ENCODE data around the gene IQCE.
A peak's percentile ranks its signal among the peaks of the same experiment; 100 is the strongest.

The IQCE gene

GRCh38 chr7:2640846-2641316, 82.1 kb downstream of the IQCE start:
- DNase-seq (ENCODE audit: extremely low read depth, insufficient read length): no peak

DNA sequence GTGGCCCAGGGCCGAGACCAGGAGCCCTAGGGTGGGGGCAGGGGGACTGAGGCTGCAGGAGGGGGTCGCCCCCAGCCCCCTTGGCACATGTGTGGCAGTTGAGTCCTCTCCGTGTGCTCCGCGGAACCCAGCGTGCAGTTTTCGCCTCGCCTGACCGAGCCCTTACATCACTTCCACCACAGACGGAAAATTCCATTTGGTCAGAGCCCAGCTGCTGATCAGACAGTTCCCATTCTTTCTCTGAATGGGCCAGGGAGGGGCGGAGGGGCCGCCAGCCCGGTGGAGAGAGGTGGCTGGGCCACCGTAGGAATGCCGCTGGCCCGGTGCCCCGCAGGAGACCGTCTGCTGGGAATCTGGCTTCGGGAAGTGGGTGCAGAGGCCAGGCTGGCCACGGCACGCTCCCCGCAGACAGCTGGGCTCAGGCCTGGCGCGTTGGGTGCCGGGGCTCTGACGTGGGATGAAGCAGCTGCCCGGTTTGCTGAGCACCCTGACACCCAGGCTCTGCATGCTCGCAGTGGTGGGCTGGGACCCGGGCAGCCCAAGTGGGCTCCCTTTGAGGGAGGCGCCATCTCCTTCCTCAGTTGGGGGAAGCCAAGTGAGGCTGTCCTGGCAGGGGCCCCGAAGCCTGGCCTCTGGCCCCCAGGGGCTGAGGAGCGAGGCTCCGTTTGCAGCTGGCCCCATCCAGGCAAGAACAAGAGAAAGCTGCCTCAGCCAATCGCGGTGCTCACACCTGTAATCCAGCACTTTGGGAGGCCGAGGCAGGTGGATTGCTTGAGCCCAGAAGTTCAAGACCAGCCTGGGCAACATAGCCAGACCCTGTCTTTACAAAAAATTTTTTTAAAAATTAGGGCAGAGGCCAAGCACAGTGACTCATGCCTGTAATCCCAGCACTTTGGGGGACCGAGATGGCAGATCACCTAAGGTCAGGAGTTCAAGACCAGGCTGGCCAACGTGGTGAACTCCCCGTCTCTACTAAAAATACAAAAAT, 82.9 kb downstream of the IQCE start:
- TF ChIP-seq CTCF (IDR thresholded peaks at IDR 0.05; ENCODE audit: insufficient read depth, low read length, poor library complexity, severe bottlenecking): no peak
- peak; percentile 76 for DNase-seq (ENCODE audit: extremely low read depth, insufficient read length)

More at GRCh38 chr7:2640846-2641316, 82.1 kb downstream of the IQCE start:
- Histone ChIP-seq H3K4me3 (replicated peaks; ENCODE audit: low read depth, low read length) (no peak overlapping the region), H3K36me3 (ENCODE audit: control insufficient read depth, insufficient read depth, low read length) (no peaks in the 10 kb centered on the region), H3K27me3 (replicated peaks; ENCODE audit: control insufficient read depth, insufficient read depth, low read length) (no peaks in the 10 kb centered on the region)
- no peak for TF ChIP-seq CTCF (IDR thresholded peaks at IDR 0.05; ENCODE audit: insufficient read depth, low read length, poor library complexity, severe bottlenecking)

DNA sequence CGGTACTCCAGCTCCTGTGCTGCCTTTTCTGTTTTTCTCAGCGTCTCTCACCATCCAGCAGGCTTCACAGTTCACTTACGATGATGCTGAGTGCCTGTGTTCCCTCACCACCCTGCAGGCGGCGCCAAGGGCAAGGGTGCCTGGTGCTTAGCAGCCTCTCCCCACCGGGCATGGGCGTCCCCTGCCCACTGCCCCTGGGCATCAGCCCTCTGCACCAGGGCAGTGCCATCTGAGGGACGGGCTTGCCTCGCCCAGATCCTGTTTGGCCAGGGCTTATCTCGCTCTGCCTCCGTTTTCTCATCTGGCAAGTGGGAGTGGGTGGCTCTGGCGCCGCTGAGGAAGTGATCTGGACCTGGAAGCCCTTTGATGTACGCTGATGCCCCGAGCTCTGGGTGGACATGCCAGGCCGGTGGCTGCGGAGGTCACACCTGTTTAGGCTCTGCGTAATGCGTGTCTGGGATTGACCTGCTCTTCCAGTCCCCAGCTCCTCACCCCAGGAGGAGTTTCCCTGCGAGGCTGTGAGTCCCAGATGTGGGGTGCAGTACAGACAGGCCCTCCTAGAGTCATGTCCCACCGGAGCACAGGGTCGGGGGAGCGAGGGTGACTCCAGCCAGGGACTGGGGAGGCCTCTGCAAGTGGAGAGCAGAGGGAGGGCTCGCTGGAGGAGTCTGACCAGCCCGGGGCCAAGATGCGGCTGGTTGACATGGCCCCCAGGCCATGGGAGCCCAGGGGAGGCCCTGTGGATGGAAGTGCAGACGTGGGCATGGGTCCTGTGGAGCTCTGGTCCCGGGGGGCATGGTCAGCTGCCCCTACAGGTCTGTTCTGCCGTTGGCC, 84.8 kb downstream of the IQCE start:
- TF ChIP-seq CTCF (IDR thresholded peaks at IDR 0.05; ENCODE audit: insufficient read depth, low read length, poor library complexity, severe bottlenecking): peak; percentile 47
- no peaks in the 10 kb centered on the region for H3K27me3 ChIP-seq (replicated peaks; ENCODE audit: control insufficient read depth, insufficient read depth, low read length)
- DNase-seq (ENCODE audit: extremely low read depth, insufficient read length): no peak
- no peak overlapping the region for H3K4me3 ChIP-seq (replicated peaks; ENCODE audit: low read depth, low read length)
- H3K36me3 ChIP-seq (ENCODE audit: control insufficient read depth, insufficient read depth, low read length): no peaks in the 10 kb centered on the region; the same call in 1 of the 2 replicates

More for the DNA sequence above, 82.9 kb downstream of the IQCE start:
- no peak overlapping the region for H3K4me3 ChIP-seq (replicated peaks; ENCODE audit: low read depth, low read length)
- H3K36me3 ChIP-seq (ENCODE audit: control insufficient read depth, insufficient read depth, low read length): no peaks in the 10 kb centered on the region
- no peaks in the 10 kb centered on the region for H3K27me3 ChIP-seq (replicated peaks; ENCODE audit: control insufficient read depth, insufficient read depth, low read length)

DNA sequence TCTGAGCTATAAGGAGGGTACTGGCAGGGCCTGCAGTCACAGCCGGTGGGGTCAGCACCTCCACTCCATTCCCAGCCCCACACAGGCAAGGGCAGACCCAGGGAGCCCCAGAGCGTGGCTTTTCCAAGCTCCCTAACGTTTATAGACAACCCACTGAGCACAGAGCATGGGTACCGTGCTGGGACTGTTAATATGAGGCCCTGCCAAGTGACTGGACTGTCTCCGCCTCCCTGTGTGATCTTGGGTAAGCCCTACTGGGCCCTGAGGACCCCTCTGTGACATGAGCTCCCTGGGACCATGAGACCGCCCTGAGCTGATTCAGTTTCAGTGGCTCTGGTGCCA, 85.4 kb downstream of the IQCE start:
- Histone ChIP-seq H3K27me3 (replicated peaks; ENCODE audit: control insufficient read depth, insufficient read depth, low read length) (no peaks in the 10 kb centered on the region), H3K4me3 (replicated peaks; ENCODE audit: low read depth, low read length) (no peak overlapping the region), H3K36me3 (ENCODE audit: control insufficient read depth, insufficient read depth, low read length) (peaks cover 2% of the 10 kb centered on the region)
- TF ChIP-seq CTCF (IDR thresholded peaks at IDR 0.05; ENCODE audit: insufficient read depth, low read length, poor library complexity, severe bottlenecking): no peak
- no peak for DNase-seq (ENCODE audit: extremely low read depth, insufficient read length)

- no peak overlapping the region for H3K4me3 ChIP-seq (replicated peaks; ENCODE audit: low read depth, low read length)
- TF ChIP-seq CTCF (IDR thresholded peaks at IDR 0.05; ENCODE audit: insufficient read depth, low read length, poor library complexity, severe bottlenecking): no peak
- DNase-seq (ENCODE audit: extremely low read depth, insufficient read length): no peak
- no peaks in the 10 kb centered on the region for H3K27me3 ChIP-seq (replicated peaks; ENCODE audit: control insufficient read depth, insufficient read depth, low read length)
- H3K36me3 ChIP-seq (ENCODE audit: control insufficient read depth, insufficient read depth, low read length): peaks cover 4% of the 10 kb centered on the region
Measured at GRCh38 chr7:2644562-2645273, 85.9 kb downstream of the IQCE start.

Data from GM06990 (cell line).